Measurements from ENCODE around the gene SMIM5.

- TF ChIP-seq POLR2A (IDR thresholded peaks at IDR 0.05): no peak
- no peak for TF ChIP-seq CTCF (IDR thresholded peaks at IDR 0.05)
- no peak for TF ChIP-seq EP300 (IDR thresholded peaks at IDR 0.05)
These were observed 13.5 kb upstream of the SMIM5 start for GRCh38 chr17:75619506-75620431.
